ENCODE results near the gene ARAP2. TPM values are rescaled to one million over a fixed set of nuclear protein-coding genes. Genes with fewer than 3 reads are reported as not detected.

ARAP2 gene
- total RNA-seq, 2 donors from 2014 or later: 44.8 to 51.7 TPM

GRCh38 chr4:36273276-36273675, 29.0 kb upstream of the ARAP2 start:
- Mint-ChIP-seq H3K4me1 (peaks cover 13% of the 10 kb centered on the region), H3K36me3 (ENCODE audit: low read depth) (no peaks in the 10 kb centered on the region), H3K27me3 (no peaks in the 10 kb centered on the region), H3K4me3 (no peak overlapping the region), H3K27ac (no peak overlapping the region), H3K9me3 (no peaks in the 10 kb centered on the region)
- ATAC-seq (replicated peaks): peak; percentile 59

GRCh38 chr4:36269533-36270173, 25.3 kb upstream of the ARAP2 start:
- Mint-ChIP-seq H3K4me3 (no peak overlapping the region), H3K27me3 (no peaks in the 10 kb centered on the region), H3K36me3 (ENCODE audit: low read depth) (no peaks in the 10 kb centered on the region), H3K27ac (peak overlapping the region; percentile 73), H3K4me1 (peaks cover 6% of the 10 kb centered on the region), H3K9me3 (no peaks in the 10 kb centered on the region)
- ATAC-seq (replicated peaks): no peak

DNA sequence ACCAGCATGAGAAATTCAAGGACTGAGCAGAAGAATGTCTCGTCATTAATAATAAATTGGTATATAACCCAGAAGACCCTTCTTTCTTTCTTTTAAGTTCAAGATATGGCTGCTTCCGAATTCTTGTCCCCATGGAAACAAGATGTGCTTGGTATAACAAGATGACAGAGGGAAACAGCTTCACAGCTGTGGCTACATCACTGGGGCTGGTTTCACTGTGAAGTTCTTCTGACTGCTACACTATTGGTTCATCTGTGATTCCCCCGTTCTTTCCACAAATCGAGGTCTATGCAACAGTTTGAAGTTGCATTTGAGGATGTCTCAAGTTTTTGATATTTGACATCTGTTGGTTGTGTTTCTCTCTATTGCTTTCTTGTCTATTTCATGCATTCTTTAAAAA, 24.8 kb upstream of the ARAP2 start:
- ATAC-seq (replicated peaks): peak; percentile 70
- peaks cover 11% of the 10 kb centered on the region for H3K4me1 Mint-ChIP-seq
- no peaks in the 10 kb centered on the region for H3K27me3 Mint-ChIP-seq
- no peak overlapping the region for H3K4me3 Mint-ChIP-seq
- peak overlapping the region; percentile 73 for H3K27ac Mint-ChIP-seq
- no peaks in the 10 kb centered on the region for H3K36me3 Mint-ChIP-seq (ENCODE audit: low read depth)
- H3K9me3 Mint-ChIP-seq: no peaks in the 10 kb centered on the region

GRCh38 chr4:36267486-36268268, 23.4 kb upstream of the ARAP2 start:
- Mint-ChIP-seq H3K4me1 (peaks cover 14% of the 10 kb centered on the region), H3K9me3 (no peaks in the 10 kb centered on the region), H3K27ac (peak overlapping the region; percentile 11), H3K36me3 (ENCODE audit: low read depth) (no peaks in the 10 kb centered on the region), H3K4me3 (no peak overlapping the region), H3K27me3 (no peaks in the 10 kb centered on the region)
- ATAC-seq (replicated peaks): peak; percentile 25

GRCh38 chr4:36264207-36264826, 20.0 kb upstream of the ARAP2 start:
- ATAC-seq (replicated peaks): peak; percentile 82
- H3K9me3 Mint-ChIP-seq: no peaks in the 10 kb centered on the region
- peak overlapping the region; percentile 22 for H3K27ac Mint-ChIP-seq
- no peaks in the 10 kb centered on the region for H3K27me3 Mint-ChIP-seq
- H3K36me3 Mint-ChIP-seq (ENCODE audit: low read depth): no peaks in the 10 kb centered on the region
- H3K4me1 Mint-ChIP-seq: peaks cover 12% of the 10 kb centered on the region
- H3K4me3 Mint-ChIP-seq: no peak overlapping the region

- no peak for ATAC-seq (replicated peaks)
- Mint-ChIP-seq H3K27ac (no peak overlapping the region), H3K4me1 (peaks cover 19% of the 10 kb centered on the region), H3K4me3 (no peak overlapping the region), H3K27me3 (no peaks in the 10 kb centered on the region), H3K9me3 (no peaks in the 10 kb centered on the region), H3K36me3 (ENCODE audit: low read depth) (no peaks in the 10 kb centered on the region)
These were observed 16.4 kb upstream of the ARAP2 start for GRCh38 chr4:36260731-36261130.

DNA sequence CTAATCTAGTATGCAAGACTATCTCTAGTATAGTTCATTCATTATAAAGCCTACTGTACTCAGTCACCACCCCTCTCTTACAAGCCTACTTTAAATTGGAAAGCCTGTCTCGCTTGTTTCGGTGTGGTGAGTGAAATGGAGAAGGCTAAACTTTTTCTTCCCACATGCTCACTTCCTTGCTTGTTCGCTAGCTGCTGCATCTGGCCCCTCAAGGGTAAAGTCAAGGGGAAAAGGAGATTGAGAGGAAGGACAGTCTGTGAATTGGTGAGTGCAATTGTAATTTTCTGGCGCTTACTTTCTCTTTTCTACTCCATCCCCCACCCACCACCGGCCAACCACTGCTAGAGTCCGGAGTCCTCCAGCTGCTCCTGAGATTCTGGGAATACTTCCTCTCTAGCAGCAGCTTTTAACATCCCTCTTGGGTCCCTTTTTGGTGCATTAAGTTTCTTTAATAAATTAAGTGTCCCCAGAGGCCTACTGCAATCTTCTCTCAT, 12.1 kb upstream of the ARAP2 start:
- H3K27me3 Mint-ChIP-seq: no peaks in the 10 kb centered on the region
- H3K4me3 Mint-ChIP-seq: peak overlapping the region; percentile 83
- peak overlapping the region; percentile 55 for H3K27ac Mint-ChIP-seq
- peaks cover 24% of the 10 kb centered on the region for H3K4me1 Mint-ChIP-seq
- H3K36me3 Mint-ChIP-seq (ENCODE audit: low read depth): no peaks in the 10 kb centered on the region
- H3K9me3 Mint-ChIP-seq: no peaks in the 10 kb centered on the region
- ATAC-seq (replicated peaks): peak; percentile 78

GRCh38 chr4:36255577-36255976, 11.3 kb upstream of the ARAP2 start:
- Mint-ChIP-seq H3K27me3 (no peaks in the 10 kb centered on the region), H3K9me3 (no peaks in the 10 kb centered on the region), H3K4me3 (peak overlapping the region; percentile 83), H3K4me1 (peaks cover 24% of the 10 kb centered on the region), H3K27ac (peak overlapping the region; percentile 55), H3K36me3 (ENCODE audit: low read depth) (no peaks in the 10 kb centered on the region)
- peak; percentile 88 for ATAC-seq (replicated peaks)

- Mint-ChIP-seq H3K4me3 (no peak overlapping the region), H3K27ac (peak overlapping the region; percentile 6), H3K9me3 (no peaks in the 10 kb centered on the region), H3K27me3 (no peaks in the 10 kb centered on the region), H3K4me1 (peaks cover 24% of the 10 kb centered on the region), H3K36me3 (ENCODE audit: low read depth) (no peaks in the 10 kb centered on the region)
- ATAC-seq (replicated peaks): no peak
These were observed 10.1 kb upstream of the ARAP2 start for GRCh38 chr4:36254371-36254770.

- Mint-ChIP-seq H3K4me1 (peaks cover 24% of the 10 kb centered on the region), H3K36me3 (ENCODE audit: low read depth) (no peaks in the 10 kb centered on the region), H3K4me3 (no peak overlapping the region), H3K9me3 (no peaks in the 10 kb centered on the region), H3K27me3 (no peaks in the 10 kb centered on the region), H3K27ac (no peak overlapping the region)
- no peak for ATAC-seq (replicated peaks)
These were observed 7.7 kb upstream of the ARAP2 start for GRCh38 chr4:36251983-36252382.

GRCh38 chr4:36249610-36250009, 5.3 kb upstream of the ARAP2 start:
- no peak overlapping the region for H3K4me3 Mint-ChIP-seq
- ATAC-seq (replicated peaks): peak; percentile 38
- no peaks in the 10 kb centered on the region for H3K9me3 Mint-ChIP-seq
- no peak overlapping the region for H3K27ac Mint-ChIP-seq
- H3K27me3 Mint-ChIP-seq: no peaks in the 10 kb centered on the region
- no peaks in the 10 kb centered on the region for H3K36me3 Mint-ChIP-seq (ENCODE audit: low read depth)
- H3K4me1 Mint-ChIP-seq: peaks cover 7% of the 10 kb centered on the region

DNA sequence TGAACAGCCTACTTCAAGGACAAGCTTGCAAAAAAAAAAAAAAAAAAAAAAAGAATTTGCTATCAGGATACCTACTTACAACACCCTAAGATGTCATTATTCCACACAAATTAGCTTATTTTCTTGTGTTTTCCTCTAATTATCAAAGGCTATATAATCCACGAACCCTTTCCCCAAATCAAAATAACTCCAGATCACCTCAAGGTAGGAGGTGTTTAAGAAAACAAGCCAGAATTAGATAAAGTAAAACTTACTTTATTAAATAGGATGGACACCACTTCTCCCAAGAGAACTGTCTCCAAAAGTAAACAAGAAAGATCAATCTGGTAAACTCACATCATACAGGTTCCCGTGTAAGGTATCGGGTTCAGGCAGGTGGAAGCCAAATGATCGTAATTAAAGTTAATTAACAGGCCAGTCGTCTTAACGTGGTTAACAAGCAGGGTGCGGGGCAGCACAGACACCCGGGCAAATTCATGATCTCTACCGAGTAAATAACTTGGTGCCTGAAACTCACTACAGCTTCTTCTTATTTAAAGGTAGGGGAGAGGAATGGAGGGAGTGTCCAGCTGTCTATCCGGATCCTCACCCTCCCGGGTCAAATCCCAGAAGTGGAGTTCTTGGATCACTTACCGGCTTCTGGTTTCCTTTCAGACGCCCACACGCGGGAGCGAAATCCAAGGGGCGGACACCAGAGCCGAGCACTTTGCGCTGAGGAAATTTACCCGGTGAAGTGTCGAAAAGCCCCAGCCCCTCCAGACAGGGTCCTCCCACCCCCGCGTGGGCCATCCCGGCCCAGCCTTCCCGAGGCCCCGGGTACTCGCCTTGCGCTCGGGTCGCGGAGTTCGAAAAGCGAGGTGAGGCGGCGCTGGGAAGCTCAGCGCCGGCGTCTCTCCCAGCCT, 708 bp downstream of the ARAP2 start:
- ATAC-seq (replicated peaks): peak; percentile 46
- peak overlapping the region; percentile 88 for H3K4me3 Mint-ChIP-seq
- no peaks in the 10 kb centered on the region for H3K9me3 Mint-ChIP-seq
- H3K36me3 Mint-ChIP-seq (ENCODE audit: low read depth): peaks cover 43% of the 10 kb centered on the region
- peak overlapping the region; percentile 99 for H3K27ac Mint-ChIP-seq
- H3K4me1 Mint-ChIP-seq: peaks cover 27% of the 10 kb centered on the region
- H3K27me3 Mint-ChIP-seq: no peaks in the 10 kb centered on the region

GRCh38 chr4:36242629-36243354, 1.5 kb downstream of the ARAP2 start:
- Mint-ChIP-seq H3K27ac (peak overlapping the region; percentile 99), H3K9me3 (no peaks in the 10 kb centered on the region), H3K4me1 (peaks cover 33% of the 10 kb centered on the region), H3K36me3 (ENCODE audit: low read depth) (peaks cover 51% of the 10 kb centered on the region), H3K4me3 (peak overlapping the region; percentile 88), H3K27me3 (no peaks in the 10 kb centered on the region)
- no peak for ATAC-seq (replicated peaks)
